ENCODE data around the gene ST6GALNAC5. TPM values are rescaled to one million over a fixed set of nuclear protein-coding genes. Genes with fewer than 3 reads are reported as not detected.

ST6GALNAC5 gene
- total RNA-seq, result under 0.01 and 9.2 TPM in 2 replicates

GRCh38 chr1:76867342-76868130 lies at the start of gene ST6GALNAC5:
ST6GALNAC5 (plus strand) TSS chr1:76867480.

Data from tracheal epithelial cell (primary cell).